ENCODE data around the gene CEP164.

Gene CEP164

GRCh38 chr11:117435326-117435725 is 107.7 kb downstream of the CEP164 start:
- H3K9ac ChIP-seq (ENCODE audit: low read depth, low read length) = no peak overlapping the region
- H3K9me3 ChIP-seq (ENCODE audit: control insufficient read depth, insufficient read depth, low read length) = no peaks in the 10 kb centered on the region
- H3K4me1 ChIP-seq (ENCODE audit: insufficient read depth, low read length) = no peaks in the 10 kb centered on the region; the same call in 1 of the 2 replicates
- no peaks in the 10 kb centered on the region for H3K36me3 ChIP-seq (ENCODE audit: insufficient read depth, low read length)

- H3K9me3 ChIP-seq (ENCODE audit: control insufficient read depth, insufficient read depth, low read length) = no peaks in the 10 kb centered on the region
- H3K9ac ChIP-seq (ENCODE audit: low read depth, low read length) = no peak overlapping the region
- no peaks in the 10 kb centered on the region; the same call in 1 of the 2 replicates for H3K4me1 ChIP-seq (ENCODE audit: insufficient read depth, low read length)
- no peaks in the 10 kb centered on the region for H3K36me3 ChIP-seq (ENCODE audit: insufficient read depth, low read length)
Measured at GRCh38 chr11:117437041-117437790, 109.6 kb downstream of the CEP164 start.

GRCh38 chr11:117437791-117438130 is 110.1 kb downstream of the CEP164 start:
- H3K9me3 ChIP-seq (ENCODE audit: control insufficient read depth, insufficient read depth, low read length) = no peaks in the 10 kb centered on the region
- no peak overlapping the region for H3K9ac ChIP-seq (ENCODE audit: low read depth, low read length)
- H3K4me1 ChIP-seq (ENCODE audit: insufficient read depth, low read length) = no peaks in the 10 kb centered on the region; the same call in 1 of the 2 replicates
- no peaks in the 10 kb centered on the region for H3K36me3 ChIP-seq (ENCODE audit: insufficient read depth, low read length)

- no peaks in the 10 kb centered on the region for H3K9me3 ChIP-seq (ENCODE audit: control insufficient read depth, insufficient read depth, low read length)
- H3K4me1 ChIP-seq (ENCODE audit: insufficient read depth, low read length) = no peaks in the 10 kb centered on the region; the same call in 1 of the 2 replicates
- no peak overlapping the region for H3K9ac ChIP-seq (ENCODE audit: low read depth, low read length)
- no peaks in the 10 kb centered on the region for H3K36me3 ChIP-seq (ENCODE audit: insufficient read depth, low read length)
Measured at GRCh38 chr11:117438371-117439000, 110.8 kb downstream of the CEP164 start.

GRCh38 chr11:117439256-117439655 is 111.6 kb downstream of the CEP164 start:
- Histone ChIP-seq H3K9ac (ENCODE audit: low read depth, low read length) (no peak overlapping the region), H3K9me3 (ENCODE audit: control insufficient read depth, insufficient read depth, low read length) (no peaks in the 10 kb centered on the region), H3K36me3 (ENCODE audit: insufficient read depth, low read length) (no peaks in the 10 kb centered on the region), H3K4me1 (ENCODE audit: insufficient read depth, low read length) (no peaks in the 10 kb centered on the region; the same call in 1 of the 2 replicates)

GRCh38 chr11:117440258-117440657 is 112.6 kb downstream of the CEP164 start:
- Histone ChIP-seq H3K36me3 (ENCODE audit: insufficient read depth, low read length) (no peaks in the 10 kb centered on the region), H3K4me1 (ENCODE audit: insufficient read depth, low read length) (no peaks in the 10 kb centered on the region; the same call in 1 of the 2 replicates), H3K9ac (ENCODE audit: low read depth, low read length) (no peak overlapping the region), H3K9me3 (ENCODE audit: control insufficient read depth, insufficient read depth, low read length) (no peaks in the 10 kb centered on the region)

GRCh38 chr11:117441146-117441975 is 113.7 kb downstream of the CEP164 start:
- Histone ChIP-seq H3K9me3 (ENCODE audit: control insufficient read depth, insufficient read depth, low read length) (no peaks in the 10 kb centered on the region), H3K4me1 (ENCODE audit: insufficient read depth, low read length) (no peaks in the 10 kb centered on the region; the same call in 1 of the 2 replicates), H3K36me3 (ENCODE audit: insufficient read depth, low read length) (no peaks in the 10 kb centered on the region), H3K9ac (ENCODE audit: low read depth, low read length) (no peak overlapping the region)

GRCh38 chr11:117442049-117442868 is 114.6 kb downstream of the CEP164 start:
- no peaks in the 10 kb centered on the region; the same call in 1 of the 2 replicates for H3K4me1 ChIP-seq (ENCODE audit: insufficient read depth, low read length)
- H3K9ac ChIP-seq (ENCODE audit: low read depth, low read length) = no peak overlapping the region
- H3K36me3 ChIP-seq (ENCODE audit: insufficient read depth, low read length) = no peaks in the 10 kb centered on the region
- no peaks in the 10 kb centered on the region for H3K9me3 ChIP-seq (ENCODE audit: control insufficient read depth, insufficient read depth, low read length)

GRCh38 chr11:117442869-117443239 is 115.2 kb downstream of the CEP164 start:
- H3K36me3 ChIP-seq (ENCODE audit: insufficient read depth, low read length) = no peaks in the 10 kb centered on the region
- no peaks in the 10 kb centered on the region for H3K4me1 ChIP-seq (ENCODE audit: insufficient read depth, low read length)
- H3K9me3 ChIP-seq (ENCODE audit: control insufficient read depth, insufficient read depth, low read length) = no peaks in the 10 kb centered on the region
- H3K9ac ChIP-seq (ENCODE audit: low read depth, low read length) = no peak overlapping the region

- Histone ChIP-seq H3K36me3 (ENCODE audit: insufficient read depth, low read length) (no peaks in the 10 kb centered on the region), H3K4me1 (ENCODE audit: insufficient read depth, low read length) (no peaks in the 10 kb centered on the region), H3K9ac (ENCODE audit: low read depth, low read length) (no peak overlapping the region), H3K9me3 (ENCODE audit: control insufficient read depth, insufficient read depth, low read length) (no peaks in the 10 kb centered on the region)
Measured at GRCh38 chr11:117443266-117444186, 115.9 kb downstream of the CEP164 start.

GRCh38 chr11:117444256-117444655 is 116.6 kb downstream of the CEP164 start:
- Histone ChIP-seq H3K9ac (ENCODE audit: low read depth, low read length) (no peak overlapping the region), H3K36me3 (ENCODE audit: insufficient read depth, low read length) (no peaks in the 10 kb centered on the region), H3K9me3 (ENCODE audit: control insufficient read depth, insufficient read depth, low read length) (no peaks in the 10 kb centered on the region), H3K4me1 (ENCODE audit: insufficient read depth, low read length) (no peaks in the 10 kb centered on the region)

GRCh38 chr11:117444711-117445658 is 117.3 kb downstream of the CEP164 start:
- no peak overlapping the region for H3K9ac ChIP-seq (ENCODE audit: low read depth, low read length)
- no peaks in the 10 kb centered on the region for H3K36me3 ChIP-seq (ENCODE audit: insufficient read depth, low read length)
- H3K9me3 ChIP-seq (ENCODE audit: control insufficient read depth, insufficient read depth, low read length) = 0 out of 2 replicates have a peak, but pooled peaks cover 2% of the 10 kb centered on the region
- no peaks in the 10 kb centered on the region for H3K4me1 ChIP-seq (ENCODE audit: insufficient read depth, low read length)

Data from ES-I3 (cell line).